ENCODE results near the gene PHOX2A.
"Not testable (repeated sequence)": the region's sequence is repeated elsewhere in the genome, so short reads cannot be mapped to it uniquely, and the experiment has no call there.

Gene PHOX2A

DNA sequence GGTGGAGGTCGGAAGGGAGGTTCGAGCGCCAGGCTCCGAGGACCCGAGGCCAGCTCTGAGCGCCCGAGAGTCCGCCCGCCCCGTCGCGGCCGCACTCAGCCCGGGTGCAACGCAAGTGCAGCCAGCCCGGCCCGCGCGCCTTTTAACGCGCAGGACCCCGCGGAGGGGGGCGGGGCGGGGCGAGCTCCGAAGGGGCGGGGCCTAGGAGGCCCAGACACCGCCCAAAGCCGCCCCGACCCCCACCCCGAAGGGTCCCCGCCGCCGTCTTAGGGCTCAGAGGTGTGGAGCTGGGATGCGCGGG is at the start of gene PHOX2A:
Gene PHOX2A, minus strand, starts transcription at position 117 of the 301 bp plus-strand sequence. CDS start 172 bp downstream, outside the sequence.
- no peak for DNase-seq

DNA sequence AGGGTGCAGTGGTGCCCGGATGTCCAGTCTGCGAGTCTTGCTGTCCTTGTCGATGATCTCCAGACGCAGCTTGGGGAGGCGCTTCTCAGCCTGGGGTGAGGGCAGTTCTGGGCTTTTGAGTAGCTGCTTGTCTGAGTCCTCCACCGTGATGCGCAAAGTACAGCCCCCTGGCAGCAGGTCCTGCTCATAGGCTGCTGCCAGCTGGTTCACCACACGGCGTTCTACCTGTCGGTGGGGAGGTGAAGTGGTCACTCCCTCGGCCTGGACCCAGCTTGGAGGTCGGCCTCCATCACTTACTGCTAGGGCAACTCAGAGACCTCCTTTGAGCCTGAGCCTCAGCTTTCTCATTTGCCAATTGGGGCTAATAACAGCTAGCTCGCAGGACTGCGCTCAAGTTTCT is 49.4 kb upstream of the PHOX2A start:
- no peak for DNase-seq

DNA sequence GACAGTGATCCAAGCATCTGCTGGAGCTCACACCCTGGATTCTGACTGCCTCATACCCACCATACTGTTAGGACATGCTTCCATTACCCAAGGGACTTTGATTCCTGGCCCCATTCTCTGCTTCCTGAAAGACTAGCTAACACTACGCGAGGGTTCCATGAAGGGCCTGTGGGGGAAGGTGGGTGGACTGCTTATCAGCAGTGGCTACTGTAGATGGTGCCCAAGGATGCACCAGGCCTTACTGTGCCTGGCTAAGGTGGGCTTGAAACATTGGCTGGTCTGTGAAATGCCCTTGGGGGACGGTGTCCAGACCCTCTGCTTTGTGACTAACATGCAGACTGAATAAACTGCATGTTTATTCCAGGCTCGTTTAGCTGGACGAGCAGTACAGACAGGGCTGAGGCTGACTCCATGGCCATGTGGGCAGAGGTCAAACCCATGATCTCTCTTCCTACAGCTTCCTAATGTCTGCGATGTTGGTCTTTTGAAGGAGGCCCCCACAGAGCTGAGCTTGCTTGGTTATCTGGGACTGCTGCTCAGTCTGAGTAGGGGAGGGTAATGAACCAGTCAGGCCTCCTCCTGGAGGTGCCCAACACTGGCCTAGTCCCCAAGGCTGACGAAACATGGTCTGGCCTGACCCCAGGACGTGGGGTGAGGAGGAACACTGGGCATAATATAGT is 48.3 kb upstream of the PHOX2A start:
- DNase-seq, result no peak

DNA sequence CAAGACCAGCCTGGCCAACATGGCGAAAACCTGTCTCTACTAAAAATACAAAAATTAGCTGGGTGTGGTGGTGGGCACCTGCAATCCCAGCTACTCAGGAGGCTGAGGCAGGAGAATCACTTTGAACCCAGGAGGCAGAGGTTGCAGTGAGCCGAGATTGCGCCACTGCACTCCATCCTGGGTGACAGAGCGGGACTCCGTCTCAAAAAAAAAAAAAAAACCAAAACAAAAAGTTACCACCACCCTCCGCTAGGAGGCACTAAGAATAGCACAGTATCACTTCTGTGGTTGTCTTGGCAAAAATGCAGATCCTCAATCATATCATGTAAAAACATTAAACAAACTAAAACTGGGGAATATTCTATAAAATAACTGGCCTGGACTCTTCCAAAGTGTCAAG is 46.8 kb upstream of the PHOX2A start:
- DNase-seq, result not testable (repeated sequence)

DNA sequence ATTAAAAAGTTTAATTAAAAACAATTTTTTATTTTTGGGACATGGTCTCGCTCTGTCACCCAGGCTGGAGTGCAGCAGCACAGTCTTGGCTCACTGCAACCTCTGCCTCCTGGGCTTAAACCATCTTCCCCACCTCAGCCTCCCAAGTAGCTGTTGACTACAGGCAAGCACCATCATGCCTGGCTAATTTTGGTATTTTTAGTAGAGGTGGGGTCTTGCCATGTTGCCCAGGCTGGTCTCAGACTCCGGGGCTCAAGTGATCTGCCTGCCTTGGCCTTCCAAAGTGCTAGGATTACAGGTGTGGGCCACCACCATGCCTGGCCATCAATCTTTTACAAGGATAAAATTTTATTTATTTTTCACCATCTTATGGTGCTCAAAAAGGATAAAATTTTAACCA is 43.3 kb upstream of the PHOX2A start:
- DNase-seq, result no peak

DNA sequence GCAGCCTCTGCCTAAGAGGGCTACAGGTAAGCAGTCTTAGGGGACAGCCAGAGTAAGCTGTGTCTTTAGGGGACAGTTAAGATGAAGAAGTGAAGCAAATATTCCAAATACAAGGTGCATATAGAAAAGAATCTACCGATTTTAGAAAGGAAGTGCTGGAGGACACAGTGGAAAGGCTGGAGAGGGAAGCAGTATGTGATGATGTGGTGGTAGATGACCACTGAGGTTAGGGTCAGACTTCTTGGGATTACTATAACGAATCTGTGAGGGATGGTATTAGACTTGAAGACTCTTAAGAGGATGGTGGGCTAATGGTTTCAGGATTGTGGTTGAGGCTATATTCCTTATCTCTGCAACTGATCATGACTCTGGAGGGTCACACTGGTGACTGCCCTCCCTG is 40.0 kb upstream of the PHOX2A start:
- DNase-seq, result no peak

DNA sequence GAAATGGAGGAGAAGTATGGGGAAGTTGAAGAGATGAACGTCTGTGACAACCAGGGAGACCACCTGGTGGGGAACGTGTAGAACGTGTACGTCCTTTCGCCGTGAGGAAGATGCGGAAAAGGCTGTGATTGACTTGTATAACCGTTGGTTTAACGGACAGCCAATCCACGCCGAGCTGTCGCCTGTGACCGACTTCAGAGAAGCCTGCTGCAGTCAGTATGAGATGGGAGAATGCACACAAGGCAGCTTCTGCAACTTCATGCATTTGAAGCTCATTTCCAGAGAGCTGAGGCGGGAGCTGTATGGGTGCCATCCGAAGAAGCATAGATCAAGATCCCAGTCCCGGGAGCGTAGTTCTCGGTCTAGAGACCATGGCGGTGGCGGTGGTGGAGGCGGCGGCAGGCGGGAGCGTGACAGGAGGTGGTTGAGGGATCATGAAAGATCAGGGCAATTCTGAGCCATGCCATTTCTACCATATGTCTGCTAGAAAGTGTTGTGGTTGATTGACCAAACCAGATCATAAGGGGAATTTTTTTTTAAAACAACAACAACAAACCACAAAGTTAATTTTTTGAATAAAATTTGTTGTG is 36.8 kb upstream of the PHOX2A start:
- DNase-seq, result no peak

DNA sequence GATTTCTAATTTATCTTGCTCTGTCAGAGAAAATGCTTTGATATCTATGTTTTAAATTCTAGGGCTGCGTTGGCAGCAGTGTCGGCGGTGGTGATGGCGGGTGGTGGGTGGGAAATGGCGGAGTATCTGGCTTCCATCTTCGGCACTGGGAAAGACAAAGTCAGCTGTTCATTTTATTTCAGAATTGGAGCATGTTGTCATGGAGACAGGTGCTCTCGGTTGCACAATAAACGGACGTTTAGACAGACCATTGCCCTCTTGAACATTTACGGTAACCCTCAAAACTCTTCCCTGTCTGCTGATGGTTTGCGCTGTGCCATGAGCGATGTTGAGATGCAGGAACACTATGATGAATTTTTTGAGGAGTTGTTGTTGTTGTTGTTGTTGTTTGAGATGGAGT is 36.1 kb upstream of the PHOX2A start:
- DNase-seq, result no peak

DNA sequence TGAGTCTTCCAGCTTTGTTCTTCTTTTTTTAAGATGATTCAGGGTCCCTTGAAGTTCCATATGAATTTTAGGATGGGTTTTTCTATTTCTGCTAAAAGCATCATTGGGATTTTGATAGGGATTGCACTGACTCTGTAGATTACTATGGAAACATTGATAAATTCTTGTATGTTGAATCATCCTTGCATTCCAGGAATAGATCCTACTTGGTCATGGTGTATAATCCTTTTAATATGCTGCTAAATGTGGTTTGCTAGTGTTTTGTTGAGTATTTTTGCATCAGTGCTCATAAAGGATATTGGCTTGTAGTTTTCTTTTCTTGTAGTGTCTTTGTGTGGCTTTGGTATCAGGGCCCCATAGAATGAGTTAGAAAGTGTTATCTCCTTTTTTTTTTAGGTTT is 34.9 kb upstream of the PHOX2A start:
- DNase-seq, result no peak

DNA sequence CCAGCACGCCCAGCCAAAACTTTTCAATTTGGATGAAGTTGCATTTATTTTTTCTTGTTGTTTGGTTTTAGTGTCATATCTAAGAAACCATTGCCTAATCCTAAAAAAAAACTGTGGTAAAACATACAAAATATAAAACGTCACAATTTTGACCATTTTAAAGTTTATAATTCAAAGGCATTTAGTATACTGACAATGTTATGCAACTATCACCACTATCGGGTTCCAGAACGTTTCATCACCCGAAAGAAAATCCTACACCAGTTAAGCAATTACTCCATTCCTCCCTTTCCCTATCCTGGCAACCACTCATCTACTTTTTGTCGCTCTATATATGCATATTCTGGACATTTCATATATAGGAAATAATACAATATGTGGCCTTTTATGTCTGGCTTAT is 30.5 kb upstream of the PHOX2A start:
- no peak for DNase-seq

DNA sequence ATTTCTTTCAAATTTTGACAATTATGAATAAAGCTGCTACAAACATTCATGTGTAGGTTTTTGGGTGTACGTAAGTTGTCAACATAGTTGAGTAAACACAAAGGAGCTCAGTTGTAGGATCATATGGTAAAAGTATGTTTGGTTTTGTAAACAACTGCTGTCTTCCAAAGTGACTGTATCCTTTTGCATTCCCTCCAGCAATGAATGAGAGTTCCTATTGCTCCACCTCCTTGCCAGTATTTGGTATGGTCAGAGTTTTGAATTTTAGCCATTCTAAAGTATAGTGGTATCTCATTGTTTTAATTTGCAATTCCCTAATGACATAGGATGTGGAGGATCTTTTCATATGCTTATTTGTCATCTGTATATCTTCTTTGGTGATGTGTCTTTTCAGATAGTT is 28.0 kb upstream of the PHOX2A start:
- no peak for DNase-seq

DNA sequence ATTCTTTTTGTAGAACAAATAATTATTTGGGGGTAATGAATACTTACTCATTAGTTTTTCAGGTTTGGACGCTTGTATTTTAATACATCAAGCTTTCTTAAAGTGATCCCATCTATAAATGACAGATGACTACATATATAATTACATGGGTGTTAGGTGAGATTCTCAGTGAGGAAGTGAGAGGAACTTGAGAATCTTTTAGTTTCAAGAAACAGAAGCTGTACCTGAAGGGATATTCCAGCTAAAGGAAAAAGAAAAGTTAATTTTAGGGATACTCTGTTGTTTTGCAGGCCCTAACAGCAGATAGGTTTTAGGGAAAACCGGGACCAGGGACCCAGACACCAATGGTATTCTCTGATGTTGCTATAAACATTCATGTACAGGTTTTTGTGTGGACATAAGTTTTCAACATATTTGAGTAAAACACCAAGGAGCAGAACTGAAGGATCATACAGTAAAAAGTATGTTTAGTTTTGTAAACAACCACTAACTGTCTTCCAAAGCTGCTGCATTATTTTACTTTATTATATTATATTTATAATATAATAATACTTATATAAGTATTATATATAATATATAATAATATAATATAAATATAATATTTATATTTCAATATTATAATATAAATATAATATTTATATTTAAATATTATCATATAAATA is 24.1 kb upstream of the PHOX2A start:
- no peak for DNase-seq

DNA sequence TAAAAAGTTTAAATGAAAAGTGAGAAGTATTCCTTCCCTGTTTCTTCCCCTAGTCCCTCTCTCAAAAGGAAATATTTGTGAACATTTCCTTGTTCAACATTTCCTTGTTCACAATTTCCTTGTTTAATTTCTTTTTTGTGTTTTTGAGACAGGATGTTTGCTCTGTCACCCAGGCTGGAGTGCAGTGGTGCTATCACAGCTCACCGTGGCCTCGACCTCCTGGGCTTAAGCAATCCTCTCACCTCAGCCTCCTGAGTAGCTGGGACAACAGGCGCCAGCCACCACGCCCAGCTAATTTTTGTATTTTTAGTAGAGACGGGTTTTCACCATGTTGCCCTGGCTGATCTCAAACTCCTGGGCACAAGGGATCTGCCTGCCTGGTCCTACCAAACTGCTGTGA is 23.0 kb upstream of the PHOX2A start:
- not testable (repeated sequence) for DNase-seq

DNA sequence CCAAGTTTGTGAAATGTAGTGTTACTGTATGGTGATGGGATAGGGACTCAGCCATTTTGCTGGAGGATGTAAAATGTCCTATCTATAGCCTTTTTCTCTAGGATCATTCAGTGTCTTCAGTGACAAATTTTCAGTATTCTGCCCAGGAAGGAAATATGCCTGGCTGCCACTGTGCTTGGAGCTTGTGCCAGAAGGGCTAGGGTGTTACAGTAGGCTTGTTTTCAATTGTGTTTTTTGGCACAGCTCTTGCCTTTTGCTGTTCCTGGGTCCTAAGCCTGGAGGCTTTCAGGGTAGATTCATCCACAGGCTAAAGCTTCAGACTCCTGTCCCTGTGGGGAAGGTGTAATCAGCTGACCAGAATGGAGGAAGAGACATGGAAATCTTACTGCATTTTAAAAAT is 22.0 kb upstream of the PHOX2A start:
- DNase-seq, result no peak

DNA sequence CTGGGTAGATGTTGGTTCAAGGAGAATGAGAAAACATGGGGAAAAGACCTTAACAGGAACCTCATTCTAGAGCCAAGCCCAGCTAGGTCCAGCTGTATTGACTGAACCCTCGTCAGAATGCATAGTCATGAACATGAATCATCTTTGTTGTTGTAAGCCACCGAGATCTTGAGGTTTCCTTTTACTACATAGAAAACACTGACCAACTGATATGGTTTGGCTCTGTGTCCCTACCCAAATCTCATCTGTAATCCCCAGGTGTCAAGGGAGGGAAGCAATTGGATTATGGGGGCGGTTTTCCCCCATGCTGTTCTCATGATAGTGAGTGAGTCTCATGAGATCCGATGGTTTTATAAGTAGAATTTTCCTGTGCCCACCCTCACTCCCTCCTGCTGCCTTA is 19.4 kb upstream of the PHOX2A start:
- DNase-seq, result no peak

DNA sequence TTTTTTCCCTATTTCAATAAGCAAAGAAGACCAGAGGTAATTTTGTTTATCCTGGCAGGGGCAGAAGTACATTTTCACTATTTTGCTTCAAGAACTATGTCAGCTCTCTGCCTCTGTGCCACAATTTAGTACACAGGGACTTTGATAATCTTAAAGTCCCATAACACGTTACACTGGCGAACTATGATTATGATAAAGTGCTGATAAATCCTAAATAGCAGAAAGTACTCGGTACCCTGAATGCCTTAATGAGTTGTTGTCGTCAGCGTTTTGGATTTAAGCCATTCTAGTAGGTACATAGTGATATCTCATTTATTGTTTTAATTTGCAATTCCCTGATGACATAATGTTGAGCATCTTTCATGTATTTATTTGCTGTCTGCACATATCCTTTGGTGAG is 16.6 kb upstream of the PHOX2A start:
- DNase-seq, result no peak

DNA sequence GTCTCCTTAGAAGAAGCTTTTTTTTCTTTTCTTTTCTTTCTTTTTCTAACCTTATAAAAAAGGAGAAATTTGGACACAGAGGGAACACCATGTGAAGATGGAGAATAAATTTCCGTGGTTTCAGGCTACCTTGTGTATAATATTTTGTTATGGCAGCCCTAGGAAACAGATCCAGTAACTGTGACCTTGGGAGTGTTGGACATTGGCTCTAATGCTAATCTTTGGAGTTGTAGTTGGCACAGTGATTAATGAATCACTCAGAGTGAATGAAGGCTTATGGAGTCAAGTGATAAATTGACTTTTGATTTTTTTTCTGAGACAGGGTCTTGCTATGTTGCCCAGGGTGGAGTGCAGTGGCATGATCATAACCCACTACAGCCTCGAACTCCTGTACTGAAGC is 15.5 kb upstream of the PHOX2A start:
- no peak for DNase-seq

DNA sequence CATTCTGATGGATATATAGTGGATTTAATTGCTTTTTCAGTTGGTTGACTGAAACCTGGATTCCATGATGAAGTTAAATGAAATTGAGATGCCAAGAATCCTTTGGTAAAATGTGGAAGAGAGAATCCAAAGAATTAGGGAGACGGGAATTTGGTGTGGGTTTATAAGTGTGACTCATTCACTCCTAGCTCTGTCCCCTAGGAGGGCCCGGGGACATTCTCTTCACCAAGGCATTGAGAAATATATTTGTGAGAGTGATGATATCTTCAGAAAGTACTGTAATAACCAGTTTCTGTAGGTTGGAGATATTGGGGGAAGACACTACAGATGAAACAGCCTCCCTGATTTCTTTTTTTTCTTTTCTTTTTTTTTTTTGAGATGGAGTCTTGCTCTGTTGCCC is 13.6 kb upstream of the PHOX2A start:
- no peak for DNase-seq

DNA sequence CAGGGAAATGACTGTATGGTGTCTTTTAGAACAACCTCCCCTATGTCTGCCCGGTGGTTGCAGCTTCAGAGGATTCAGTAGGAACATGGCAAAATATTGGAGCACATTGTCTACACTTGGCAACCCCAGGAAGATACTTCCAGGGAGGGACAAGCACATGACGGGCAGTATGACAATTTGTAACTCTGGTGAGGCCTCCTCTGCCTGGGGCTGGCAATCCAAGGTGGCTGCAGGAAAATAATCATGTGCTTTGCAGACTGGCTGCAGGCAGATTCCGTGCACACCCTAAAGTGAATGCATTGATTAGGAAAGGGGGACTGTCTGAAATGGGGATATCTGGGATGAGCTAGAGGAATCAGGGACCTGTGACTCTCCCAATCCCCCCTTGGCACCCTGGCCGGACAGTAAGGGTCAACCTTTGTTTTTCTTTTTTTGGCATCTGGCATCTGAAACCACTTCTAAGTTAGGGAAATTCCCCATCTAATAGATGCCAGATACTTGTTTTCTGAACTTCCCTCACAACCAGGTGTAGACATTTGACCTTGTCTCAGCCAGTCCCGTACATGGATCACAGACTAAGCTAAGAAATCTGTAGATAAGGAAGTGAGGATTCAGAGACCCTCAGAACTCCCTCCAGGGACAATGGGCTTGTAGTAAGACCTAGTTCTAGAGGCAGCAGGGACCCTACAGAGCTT is 10.5 kb upstream of the PHOX2A start:
- no peak for DNase-seq

DNA sequence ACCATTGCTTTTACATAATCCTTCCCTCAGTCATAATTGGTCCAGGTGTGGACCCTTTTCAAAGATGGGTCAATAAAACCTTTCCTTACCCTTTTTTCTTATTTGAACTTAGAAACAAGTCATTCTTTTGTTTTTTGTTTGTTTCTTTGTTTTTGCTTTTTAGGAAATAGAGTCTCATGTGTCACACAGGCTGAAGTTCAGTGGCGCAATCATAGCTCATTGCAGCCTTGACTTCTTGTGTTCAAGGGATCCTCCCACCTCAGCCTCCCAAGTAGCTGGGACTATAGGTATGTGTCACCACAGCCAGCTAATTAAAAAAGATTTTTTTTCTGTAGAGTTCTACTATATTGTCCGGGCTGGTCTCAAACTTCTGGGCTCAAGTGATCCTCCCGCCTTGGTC is 9.4 kb upstream of the PHOX2A start:
- DNase-seq, result no peak

DNA sequence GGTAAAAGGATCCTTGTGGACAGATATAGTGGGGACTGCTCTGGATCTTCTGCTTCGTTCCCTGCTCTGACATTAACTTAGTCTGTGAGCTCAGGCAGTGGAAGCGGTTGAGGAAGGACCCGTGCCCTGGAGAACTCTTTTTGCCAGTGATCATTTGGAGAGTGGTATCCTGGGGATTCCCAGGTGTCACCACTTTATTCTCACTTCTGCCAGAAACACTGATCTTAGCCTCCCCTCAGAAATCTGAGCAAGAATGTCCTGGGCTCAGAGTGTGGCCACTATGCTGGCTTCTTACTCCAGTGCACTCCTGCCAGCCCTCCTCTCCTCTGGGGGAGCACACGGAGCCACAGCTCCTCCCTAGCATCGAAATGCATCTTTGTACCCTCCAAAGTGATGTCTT is 7.6 kb upstream of the PHOX2A start:
- no peak for DNase-seq

DNA sequence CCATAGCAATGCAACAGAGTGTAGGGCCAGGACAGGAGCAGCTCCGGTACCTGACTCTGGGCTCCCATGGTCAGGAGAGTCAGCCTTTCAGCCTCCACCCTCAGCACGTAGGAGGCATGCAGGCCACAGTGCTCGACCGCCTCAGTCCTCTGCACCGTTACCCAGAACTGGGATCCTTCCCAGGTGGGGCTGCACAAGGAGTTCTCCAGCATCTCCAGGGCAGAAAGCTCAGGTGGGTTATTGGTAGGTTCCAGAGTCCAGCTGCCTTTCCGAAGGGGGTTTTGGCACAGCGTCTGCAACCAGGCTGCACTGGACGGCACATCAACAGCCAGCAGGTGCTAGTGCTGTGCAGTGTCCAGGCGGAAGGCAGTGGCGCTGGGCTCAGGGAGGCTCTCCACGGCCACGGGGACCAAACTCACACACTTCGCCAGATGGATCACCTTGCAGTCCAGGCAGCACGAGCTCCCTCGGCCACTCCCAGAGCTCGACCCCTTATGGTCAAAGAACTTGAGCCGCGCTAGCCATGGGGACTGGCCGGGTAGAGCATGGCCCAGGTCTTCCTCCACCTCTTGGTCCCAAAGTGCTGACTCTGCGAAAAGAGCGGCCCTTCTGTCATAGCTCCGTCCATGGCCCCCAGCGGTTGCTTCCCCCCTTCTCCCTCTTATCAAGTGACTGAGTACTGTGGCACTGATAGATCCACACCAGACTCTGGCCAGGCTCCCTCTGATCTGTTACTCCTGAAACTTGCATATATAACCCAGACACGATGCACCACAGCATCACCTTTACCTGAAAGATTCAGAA is 6.9 kb upstream of the PHOX2A start:
- DNase-seq, result no peak

DNA sequence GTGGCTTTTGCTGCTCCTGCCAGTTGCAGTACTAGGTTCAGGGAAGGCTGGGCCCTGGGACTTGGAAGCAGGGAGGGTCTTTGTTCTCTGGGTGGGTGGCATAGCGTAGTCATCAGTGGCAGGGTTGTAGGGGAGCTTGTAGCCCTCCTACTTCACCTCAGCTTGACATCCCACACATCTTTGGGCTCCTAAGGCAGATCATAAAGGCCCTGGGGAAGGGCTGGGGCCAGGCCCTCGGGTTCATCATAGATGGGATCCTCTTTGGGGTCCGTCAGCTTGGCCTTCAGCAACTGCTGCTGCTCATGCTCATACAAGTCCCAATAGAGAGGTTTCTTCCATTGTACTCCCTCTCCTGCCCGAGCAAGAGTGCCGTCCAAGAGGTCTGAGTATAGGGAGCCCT is 6.0 kb upstream of the PHOX2A start:
- no peak for DNase-seq

All from GF-D8 (cell line).